Fibroblast of gingiva (primary cell): ENCODE results near the gene PDCD4.
A peak's percentile ranks its signal among the peaks of the same experiment; 100 is the strongest.
"Not testable (repeated sequence)": the region's sequence is repeated elsewhere in the genome, so short reads cannot be mapped to it uniquely, and the experiment has no call there.

Experiments
- DNase-seq: peaks from one replicate; pipeline ENCODE4 v3.0.0-alpha.2; 2011; ENCODE audit warnings: low read depth

The PDCD4 gene

DNA sequence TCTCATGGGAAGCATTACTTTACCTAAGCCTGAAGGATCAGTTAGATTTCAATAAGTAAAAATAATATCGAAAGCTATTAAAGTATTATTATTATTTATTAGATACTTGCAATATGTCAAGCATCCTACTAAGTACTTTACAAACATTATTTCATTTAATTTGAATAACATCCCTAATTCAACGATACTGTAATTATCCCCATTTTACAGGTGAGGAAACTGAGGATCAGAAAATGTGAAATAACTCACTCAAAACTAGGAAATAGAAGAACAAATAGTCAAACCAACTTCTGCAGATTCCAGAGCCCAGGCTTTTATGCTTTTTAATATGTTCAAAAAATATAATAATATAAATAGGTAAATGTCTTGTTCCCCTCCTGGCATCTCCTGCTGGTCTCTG is 10.3 kb upstream of the PDCD4 start:
- no peak for DNase-seq

DNA sequence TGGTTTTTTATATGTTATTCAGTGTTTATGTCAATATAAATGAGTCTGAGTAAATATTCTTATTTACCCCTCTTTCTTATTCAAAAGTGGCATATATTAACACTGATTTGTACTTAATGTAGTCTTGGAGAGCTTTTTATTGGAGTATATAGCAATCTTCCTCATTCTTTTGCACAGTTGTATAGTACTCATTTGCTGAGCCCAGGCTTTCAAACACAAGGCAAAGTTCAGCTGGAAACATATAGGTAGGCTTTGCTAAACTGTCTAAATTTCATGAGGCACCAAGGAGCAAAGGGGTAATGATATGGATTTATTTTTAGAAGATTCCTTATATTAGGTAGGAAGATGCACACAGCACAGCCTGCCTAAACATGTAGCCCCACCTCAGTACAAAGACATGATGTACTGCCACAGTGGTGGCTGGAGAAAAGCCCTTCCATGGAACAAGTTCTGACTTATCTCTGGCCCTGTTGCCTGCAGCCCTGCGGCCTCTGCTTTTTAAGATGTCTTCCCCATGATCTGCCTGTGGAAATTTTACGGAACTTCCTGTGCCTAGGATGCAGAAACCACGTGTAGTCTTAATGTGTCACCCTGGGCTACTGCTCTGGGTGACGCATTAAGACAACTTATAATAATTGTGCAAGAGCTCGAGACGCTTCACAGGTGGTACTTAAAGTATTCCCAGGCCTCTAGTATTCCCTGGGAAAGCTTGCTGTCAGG is 9.6 kb upstream of the PDCD4 start:
- no peak for DNase-seq

GRCh38 chr10:110862961-110863360 is 8.8 kb upstream of the PDCD4 start:
- DNase-seq: no peak

- peak; percentile 26 for DNase-seq
Observed at GRCh38 chr10:110863361-110863760, 8.4 kb upstream of the PDCD4 start.

DNA sequence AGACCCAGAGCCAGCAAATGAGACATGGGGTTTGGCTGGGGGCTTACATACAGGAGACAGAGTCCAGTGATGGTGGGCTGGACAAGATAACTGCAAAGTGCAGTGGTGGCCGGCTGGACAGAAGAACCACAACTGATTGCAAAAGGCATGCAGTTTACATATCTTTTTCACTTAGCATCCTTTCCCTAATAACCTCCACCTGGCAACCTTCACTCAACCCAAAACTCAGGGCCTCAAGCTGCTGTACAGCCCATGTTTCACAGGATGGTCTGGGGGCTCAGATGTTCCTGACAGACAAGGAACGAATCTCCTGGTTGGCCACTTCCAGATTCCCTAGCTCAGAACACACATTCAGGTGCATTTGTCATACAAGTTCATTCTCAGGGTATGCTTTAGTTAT is 7.8 kb upstream of the PDCD4 start:
- DNase-seq: no peak

DNA sequence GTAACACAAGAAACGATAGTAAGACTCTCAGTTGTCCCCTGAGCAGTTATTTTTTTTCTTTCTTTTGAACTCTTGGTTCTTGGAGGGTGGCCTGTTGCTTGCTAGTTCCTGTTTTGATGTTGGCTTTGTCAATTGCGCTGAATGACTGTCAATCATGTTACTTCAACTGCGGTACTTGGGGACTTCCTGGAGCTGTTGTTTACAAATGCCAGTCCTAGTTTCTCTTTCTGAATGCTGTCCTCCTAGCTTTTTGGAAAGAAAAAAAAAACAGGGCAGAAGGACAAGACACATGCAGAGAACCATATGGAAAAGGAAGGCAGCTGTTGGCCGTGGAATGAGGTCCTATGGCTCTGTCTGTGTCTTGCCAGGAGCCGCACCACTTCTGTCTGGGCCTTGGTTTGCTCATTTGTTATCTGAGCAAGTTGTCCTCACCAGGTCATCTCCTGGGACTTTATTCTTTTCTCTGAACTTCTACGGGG is 7.0 kb upstream of the PDCD4 start:
- DNase-seq: no peak

DNA sequence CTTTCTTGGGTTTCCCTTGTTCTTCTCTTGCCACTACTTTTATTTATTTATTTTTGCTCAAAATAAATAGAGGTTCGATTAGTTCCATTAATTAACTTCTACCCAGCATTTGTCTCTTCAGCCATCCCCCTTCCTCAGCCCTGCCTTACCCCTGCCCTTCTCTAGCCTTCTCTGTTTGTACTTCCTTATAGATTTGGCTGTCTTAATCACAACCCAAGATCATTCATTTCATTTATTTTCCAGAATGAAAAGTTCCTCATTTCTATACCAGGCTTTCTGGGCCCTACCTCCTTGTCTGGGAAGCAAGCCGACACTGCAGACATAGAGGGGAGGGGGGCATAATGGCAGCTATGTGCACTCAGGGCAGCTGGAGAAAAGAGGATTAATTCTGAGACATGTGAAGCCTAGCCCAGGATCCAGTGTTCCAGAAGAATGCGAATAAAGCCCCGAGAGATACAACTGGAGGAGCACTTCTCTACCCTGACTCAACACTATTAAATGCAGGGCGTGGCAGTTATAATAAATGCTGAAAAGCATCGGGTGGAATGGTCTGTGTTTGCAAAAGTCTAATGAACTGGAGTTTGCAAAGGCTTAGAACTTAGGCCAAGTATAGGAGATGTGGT is 6.4 kb upstream of the PDCD4 start:
- peak; percentile 66 for DNase-seq

DNA sequence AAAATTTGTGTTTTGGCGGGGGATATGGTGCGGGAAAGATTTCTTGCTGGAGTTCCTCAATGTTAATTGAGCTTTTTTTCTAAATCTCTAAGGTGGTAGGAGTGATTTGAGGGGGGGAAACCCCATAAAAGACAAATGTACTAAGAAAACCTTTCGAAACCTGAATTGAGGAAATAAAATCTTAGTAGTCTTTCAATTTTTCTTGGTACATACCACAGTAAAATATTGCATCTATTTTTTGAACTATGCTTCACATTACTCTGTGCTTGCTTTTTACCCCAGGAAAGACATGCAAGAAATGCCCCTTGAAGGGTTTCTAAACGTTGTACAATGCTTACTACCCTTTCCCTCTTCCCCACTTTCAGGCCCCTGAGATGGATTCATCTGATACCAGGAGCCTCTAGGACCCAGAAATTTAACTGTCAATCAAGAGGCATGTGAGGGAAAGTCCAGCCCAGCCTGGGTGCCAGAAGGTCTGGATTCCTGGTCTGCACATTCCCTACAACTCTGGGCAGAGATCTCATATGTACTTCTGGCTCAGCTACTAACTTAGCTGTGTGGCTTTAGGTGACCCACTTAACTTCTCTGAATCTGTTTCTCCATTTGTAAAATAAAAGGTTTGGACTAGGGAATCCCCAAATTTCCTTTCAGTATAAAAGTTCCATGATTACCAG is 5.8 kb upstream of the PDCD4 start:
- DNase-seq: peak; percentile 54

- not testable (repeated sequence) for DNase-seq
Observed at GRCh38 chr10:110867011-110867806, 4.5 kb upstream of the PDCD4 start.

DNA sequence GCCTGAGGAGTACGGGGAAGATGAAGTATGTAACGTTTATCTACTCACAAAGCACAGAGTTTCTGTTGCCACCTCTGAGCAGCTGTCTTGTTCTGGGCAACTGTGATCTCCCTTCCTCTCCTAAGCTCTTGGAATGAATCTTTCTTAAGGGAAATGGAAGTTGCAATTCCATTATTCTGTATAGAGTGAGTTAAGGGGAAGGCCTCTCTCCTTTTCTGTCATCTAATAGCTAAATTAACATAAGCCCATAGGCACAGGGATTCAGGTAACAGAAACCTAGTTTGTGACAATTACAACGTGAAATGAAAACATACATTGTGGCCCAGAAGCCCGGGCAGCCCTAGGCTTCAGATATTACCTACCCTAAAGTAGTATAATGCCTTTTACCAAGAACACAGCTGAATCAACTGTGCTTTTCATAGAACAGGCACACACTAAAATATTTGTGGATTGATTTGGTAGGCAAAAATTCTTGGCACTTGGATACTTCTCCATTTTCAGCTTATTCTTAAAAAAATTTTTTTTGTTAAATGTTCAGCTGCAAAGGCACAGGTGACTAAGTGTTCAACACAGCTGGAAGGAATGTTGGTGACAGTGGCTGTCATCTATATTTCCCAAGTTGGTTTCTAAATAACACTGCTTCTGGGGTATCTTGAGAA is 3.8 kb upstream of the PDCD4 start:
- DNase-seq: no peak

- no peak for DNase-seq
Observed at GRCh38 chr10:110868981-110869380, 2.7 kb upstream of the PDCD4 start.

GRCh38 chr10:110870823-110871297 is 868 bp upstream of the PDCD4 start:
- DNase-seq: peak; percentile 71

DNA sequence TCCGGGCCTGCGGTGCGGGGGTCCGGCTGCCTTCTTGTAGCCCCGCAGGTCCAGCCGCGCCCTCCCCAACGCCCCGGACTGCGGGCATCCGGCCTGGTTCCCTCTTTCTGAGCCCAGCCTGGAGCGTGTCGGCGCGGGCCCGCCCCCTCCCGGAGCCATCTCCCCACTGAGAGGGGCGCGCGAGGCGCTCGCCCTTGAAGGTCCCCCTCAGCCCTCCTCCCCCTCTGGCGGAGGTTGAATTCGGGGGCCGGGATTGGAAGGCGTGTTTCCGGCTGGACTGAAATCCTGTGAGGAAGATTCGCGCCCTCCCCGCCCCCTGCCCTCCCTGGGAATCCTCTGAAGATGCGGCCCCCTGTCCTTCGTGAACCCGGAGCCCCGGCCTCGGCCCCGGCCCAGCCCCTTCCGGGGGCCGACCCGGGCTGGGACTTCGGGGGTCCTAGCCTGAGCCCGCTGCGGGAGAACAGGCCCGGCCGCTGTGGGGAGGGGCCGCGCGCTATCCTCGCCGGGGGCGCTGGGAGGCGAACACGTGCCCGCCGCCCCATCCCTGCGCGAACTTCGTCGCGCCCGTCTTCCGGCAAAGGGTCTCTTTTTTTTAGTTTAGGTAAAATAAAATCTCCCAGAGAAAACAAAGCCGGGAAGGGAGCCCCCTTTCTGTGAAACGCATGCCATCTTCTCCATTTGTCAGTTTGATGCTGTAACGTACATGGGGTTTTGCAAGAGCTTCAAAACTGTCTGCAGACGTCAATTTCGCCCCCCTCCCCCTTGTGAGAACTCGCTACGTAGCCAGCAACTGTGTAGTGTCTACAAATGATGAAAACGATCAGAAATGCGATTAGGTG is 636 bp downstream of the PDCD4 start:
- peak; percentile 75 for DNase-seq

- no peak for DNase-seq
Observed at GRCh38 chr10:110872984-110873923, 1.5 kb downstream of the PDCD4 start.

- DNase-seq: no peak
Observed at GRCh38 chr10:110873951-110874350, 2.2 kb downstream of the PDCD4 start.

- no peak for DNase-seq
Observed at GRCh38 chr10:110876000-110876399, 4.3 kb downstream of the PDCD4 start.

DNA sequence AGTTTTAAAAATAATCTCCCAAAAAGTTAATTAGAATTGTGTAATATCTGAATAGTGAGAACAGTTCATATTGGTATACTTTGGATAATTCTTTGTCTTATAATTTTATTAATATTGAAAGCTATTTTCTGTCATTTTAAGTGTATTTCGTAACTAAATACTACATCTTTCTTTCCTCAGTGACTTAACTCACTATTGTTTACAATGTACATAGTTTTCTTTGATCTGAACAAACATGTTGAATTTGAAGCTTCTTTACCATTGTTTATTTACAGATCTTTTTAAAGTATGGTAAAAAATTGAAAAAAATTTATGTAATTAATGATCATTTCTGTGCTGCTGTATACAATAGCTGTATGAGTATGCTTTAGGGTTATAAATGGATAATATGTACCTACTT is 5.1 kb downstream of the PDCD4 start:
- no peak for DNase-seq

GRCh38 chr10:110880012-110880411 is 8.3 kb downstream of the PDCD4 start:
- DNase-seq: no peak

GRCh38 chr10:110881247-110881646 is 9.5 kb downstream of the PDCD4 start:
- DNase-seq: no peak

DNA sequence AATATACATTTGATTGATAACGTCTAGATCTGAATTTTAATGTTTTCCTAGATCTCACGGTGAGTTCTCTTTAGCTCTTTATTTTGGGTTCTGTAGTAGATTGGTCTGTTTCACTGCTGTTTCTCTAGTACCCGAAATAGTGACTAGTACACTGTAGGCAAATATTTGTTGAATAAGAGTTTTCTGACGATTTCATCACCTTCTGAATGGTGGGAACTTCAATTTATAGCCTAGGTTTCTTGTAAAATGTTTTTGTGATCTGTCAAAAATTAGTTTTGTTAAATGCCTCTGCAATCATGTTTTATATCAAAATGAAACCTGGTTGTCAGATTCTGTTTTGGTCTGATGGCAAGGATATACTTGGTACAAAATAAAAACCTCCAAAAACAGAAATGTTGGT is 10.2 kb downstream of the PDCD4 start:
- DNase-seq: no peak
